ENCODE data around the gene PKP4.

The PKP4 gene

DNA sequence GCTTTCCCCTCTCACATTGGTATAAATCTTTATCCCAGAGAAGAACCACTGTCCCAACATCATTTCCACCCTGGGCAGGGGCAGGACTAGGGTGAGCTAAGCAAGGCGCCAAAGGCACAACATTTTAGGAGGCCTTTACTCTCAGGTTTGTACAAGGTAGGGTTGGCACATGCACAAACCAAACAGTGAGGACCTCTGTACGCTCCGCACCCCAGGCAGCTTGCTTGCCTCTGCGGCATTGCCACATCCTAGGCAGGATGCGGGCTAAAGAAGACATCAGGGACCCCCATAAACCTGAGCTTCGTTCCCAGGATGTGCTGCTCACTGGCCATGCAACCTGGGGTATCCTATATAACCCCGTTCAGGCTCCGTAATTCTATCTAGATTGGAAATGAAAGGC lies 210.2 kb downstream of the PKP4 start:
- H3K4me1 Mint-ChIP-seq (ENCODE audit: low read depth): no peaks in the 10 kb centered on the region
- H3K4me3 Mint-ChIP-seq: no peak overlapping the region
- peaks cover 7% of the 10 kb centered on the region for H3K36me3 Mint-ChIP-seq
- no peak overlapping the region for H3K27ac Mint-ChIP-seq
- no peaks in the 10 kb centered on the region for H3K27me3 Mint-ChIP-seq
- no peaks in the 10 kb centered on the region for H3K9me3 Mint-ChIP-seq (ENCODE audit: low read depth)

DNA sequence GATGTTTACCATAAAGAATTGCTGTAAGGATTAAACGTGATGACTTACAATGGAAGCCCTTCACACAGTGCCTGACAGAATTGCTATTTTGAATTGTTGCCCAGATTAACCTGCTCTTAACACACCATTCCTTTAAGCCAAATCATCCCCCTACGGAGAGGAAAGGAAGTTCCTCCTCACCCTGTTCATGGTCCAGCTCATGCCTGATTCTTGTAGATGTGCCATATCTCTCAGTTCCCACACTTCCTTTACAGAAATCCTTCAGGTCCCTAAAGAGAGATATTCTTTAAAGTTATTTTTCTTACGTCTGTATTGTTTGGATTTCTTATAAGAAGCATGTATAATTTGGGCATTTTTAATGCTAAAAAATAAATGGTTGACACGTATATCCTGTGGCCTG lies 210.8 kb downstream of the PKP4 start:
- no peak overlapping the region for H3K27ac Mint-ChIP-seq
- H3K36me3 Mint-ChIP-seq: peaks cover 7% of the 10 kb centered on the region
- no peaks in the 10 kb centered on the region for H3K4me1 Mint-ChIP-seq (ENCODE audit: low read depth)
- H3K4me3 Mint-ChIP-seq: no peak overlapping the region
- H3K27me3 Mint-ChIP-seq: no peaks in the 10 kb centered on the region
- H3K9me3 Mint-ChIP-seq (ENCODE audit: low read depth): no peaks in the 10 kb centered on the region

DNA sequence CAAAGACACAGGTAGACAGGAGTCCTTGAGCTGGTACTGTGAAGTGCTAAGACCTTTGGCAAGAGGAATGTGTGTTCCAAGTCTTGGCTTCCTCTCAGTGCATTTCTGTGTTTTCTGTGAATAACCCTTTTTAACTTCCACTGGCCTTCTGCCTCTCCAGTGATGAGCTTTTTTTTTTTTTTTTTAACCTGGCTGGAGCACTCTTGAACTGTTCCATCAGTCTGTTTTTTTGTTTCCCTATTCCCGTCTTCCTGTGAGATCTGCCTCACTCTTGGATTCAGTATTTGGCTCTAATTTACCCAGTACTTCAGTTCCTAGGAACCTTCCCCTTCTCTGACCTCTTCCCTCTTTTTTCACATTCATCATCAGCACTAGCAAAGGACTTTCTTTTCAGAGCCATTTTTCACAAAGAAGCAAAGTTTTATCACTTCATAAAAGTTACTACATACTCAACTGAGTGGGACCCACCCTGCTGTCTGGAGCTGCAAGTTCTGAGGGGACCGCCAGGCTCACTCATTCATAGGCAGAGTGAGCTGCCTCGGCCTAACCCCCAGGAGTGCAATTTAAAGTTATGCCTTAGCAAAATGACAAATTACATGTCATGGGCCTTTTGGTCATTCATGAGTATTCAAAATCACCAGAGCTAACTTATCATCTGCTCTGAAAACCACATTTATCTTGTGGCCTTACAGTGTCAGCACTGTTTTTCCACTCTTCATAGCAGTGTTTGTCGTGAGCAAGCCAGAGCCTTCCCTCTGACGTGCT lies 211.4 kb downstream of the PKP4 start:
- Mint-ChIP-seq H3K9me3 (ENCODE audit: low read depth) (no peaks in the 10 kb centered on the region), H3K4me1 (ENCODE audit: low read depth) (no peaks in the 10 kb centered on the region), H3K4me3 (no peak overlapping the region)

DNA sequence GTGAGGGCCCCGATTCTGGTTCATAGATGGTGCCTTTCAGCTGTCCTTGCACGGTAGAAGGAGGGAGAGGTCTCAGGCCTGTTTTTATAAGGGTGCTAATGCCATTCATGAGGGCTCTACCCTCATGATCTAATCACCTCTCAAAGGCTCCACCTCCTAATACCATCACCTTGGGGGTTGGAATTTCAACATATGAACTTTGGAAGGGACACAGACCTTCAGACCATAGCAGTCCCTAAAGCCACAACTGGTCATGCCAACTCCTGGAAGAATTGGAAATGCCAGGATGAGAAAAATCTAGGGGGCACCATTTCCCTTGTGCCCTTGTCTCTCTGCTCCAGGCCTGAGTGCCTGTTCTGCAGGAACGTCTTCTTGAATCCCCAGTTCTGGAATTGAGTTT lies 213.5 kb downstream of the PKP4 start:
- Mint-ChIP-seq H3K27ac (no peak overlapping the region), H3K27me3 (no peaks in the 10 kb centered on the region), H3K4me3 (no peak overlapping the region), H3K4me1 (ENCODE audit: low read depth) (no peaks in the 10 kb centered on the region), H3K9me3 (ENCODE audit: low read depth) (no peaks in the 10 kb centered on the region), H3K36me3 (peaks cover 10% of the 10 kb centered on the region)

More for the DNA sequence above, 211.4 kb downstream of the PKP4 start:
- Mint-ChIP-seq H3K27ac (no peak overlapping the region), H3K27me3 (no peaks in the 10 kb centered on the region), H3K36me3 (peaks cover 7% of the 10 kb centered on the region)

DNA sequence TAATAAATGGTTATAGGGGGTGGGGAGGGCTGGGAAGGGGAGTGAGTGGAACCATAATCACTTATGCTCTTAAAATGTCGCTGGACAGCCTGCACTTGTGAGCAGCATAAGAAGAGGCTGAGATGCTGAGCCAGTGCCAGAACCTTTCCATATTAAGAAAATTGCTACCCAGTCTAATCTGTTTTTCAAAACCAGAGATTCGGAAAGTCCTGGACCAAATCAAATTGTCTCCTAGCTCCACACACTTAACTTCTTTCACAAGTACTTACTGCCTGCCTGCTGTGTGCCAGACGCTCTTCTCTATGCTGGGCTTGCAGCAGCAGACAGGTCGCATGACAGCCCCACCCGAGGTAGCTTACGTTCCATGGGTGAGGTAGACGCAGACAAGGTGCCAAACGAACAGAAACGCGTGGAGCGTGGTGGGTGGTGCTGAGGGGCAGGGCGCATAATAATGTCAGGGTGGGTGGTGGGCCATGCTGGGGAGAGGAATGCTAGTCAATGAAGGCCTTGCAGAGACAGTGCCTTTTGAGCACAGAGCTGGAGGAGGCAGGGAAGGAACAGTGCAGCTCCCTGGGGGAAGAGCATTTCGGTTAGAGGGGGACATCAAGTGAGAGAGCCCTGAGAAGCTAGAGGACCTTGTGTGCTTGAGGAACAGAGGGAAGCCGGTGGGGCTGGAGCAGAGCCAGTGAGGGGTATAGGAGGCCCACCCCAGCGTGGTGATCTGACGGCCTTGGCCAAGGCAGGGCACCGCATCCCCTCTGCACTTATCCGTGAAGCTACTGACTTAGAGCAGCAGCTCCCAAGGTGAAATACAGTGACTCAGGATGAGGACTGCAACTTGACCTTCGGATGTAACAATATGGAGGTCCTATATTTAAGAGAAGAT lies 214.9 kb downstream of the PKP4 start:
- no peaks in the 10 kb centered on the region for H3K9me3 Mint-ChIP-seq (ENCODE audit: low read depth)
- H3K27ac Mint-ChIP-seq: no peak overlapping the region
- no peak overlapping the region for H3K4me3 Mint-ChIP-seq
- peaks cover 10% of the 10 kb centered on the region for H3K36me3 Mint-ChIP-seq
- H3K4me1 Mint-ChIP-seq (ENCODE audit: low read depth): no peaks in the 10 kb centered on the region
- no peaks in the 10 kb centered on the region for H3K27me3 Mint-ChIP-seq

DNA sequence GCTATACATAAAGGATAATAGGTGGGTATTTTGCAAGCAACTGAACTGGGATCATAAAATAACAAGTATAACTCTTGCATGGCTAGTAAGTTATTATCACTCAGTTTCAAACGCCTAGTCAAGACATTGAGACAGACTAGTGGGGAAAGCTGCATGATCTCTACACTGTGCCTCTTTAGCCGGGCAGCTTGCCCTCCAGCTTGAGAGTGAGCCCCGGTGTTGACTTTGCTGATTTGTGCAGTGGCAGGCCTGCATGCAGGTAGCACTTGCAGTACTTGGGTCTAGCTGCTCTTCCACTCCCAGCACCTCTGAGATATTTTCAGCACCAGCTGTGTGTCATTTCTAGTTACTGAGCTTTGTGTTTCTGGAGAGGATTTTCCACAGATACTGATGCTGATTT lies 219.5 kb downstream of the PKP4 start:
- peaks cover 3% of the 10 kb centered on the region for H3K36me3 Mint-ChIP-seq
- no peak overlapping the region for H3K4me3 Mint-ChIP-seq
- H3K27ac Mint-ChIP-seq: no peak overlapping the region
- H3K27me3 Mint-ChIP-seq: no peaks in the 10 kb centered on the region
- H3K4me1 Mint-ChIP-seq (ENCODE audit: low read depth): no peaks in the 10 kb centered on the region
- no peaks in the 10 kb centered on the region for H3K9me3 Mint-ChIP-seq (ENCODE audit: low read depth)

DNA sequence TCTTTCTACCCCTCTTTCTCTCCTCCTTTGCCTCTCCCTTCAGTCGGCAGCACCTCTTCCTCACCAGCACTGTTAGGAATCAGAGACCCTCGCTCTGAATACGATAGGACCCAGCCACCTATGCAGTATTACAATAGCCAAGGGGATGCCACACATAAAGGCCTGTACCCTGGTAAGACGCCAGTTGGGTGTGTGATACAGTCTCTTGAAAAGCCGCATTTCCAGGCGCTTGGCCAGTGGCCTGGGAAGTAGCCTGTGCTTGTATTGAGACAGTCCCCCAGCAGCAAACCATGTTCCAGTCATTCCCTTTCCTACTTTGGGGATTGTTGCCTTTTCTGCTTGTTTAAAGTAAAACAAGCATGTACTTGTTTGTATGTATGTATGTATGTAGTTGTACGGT lies 219.9 kb downstream of the PKP4 start:
- H3K4me3 Mint-ChIP-seq: no peak overlapping the region
- H3K36me3 Mint-ChIP-seq: peaks cover 3% of the 10 kb centered on the region
- no peaks in the 10 kb centered on the region for H3K4me1 Mint-ChIP-seq (ENCODE audit: low read depth)
- no peaks in the 10 kb centered on the region for H3K9me3 Mint-ChIP-seq (ENCODE audit: low read depth)
- no peaks in the 10 kb centered on the region for H3K27me3 Mint-ChIP-seq
- H3K27ac Mint-ChIP-seq: no peak overlapping the region

DNA sequence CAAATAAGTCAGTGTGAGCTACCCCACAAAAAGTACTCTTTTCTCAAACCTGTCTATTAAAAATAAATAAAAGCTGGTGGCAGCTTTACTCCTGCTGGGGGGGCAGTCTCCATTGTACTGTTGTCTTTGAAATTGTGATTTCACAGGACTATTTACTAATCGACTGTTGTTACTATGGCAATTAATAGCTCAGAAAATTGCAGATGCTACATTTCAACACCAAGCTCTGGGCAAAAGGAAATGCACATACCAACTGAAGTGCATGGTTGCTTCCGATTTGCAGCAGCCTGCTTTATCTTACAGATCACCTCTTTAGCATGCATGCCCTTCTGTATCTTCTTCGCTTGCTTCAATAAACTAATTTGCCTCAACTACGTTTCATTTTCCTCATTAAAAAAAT lies 220.8 kb downstream of the PKP4 start:
- Mint-ChIP-seq H3K9me3 (ENCODE audit: low read depth) (no peaks in the 10 kb centered on the region), H3K4me3 (no peak overlapping the region), H3K36me3 (peaks cover 3% of the 10 kb centered on the region), H3K27ac (no peak overlapping the region), H3K4me1 (ENCODE audit: low read depth) (no peaks in the 10 kb centered on the region), H3K27me3 (no peaks in the 10 kb centered on the region)

DNA sequence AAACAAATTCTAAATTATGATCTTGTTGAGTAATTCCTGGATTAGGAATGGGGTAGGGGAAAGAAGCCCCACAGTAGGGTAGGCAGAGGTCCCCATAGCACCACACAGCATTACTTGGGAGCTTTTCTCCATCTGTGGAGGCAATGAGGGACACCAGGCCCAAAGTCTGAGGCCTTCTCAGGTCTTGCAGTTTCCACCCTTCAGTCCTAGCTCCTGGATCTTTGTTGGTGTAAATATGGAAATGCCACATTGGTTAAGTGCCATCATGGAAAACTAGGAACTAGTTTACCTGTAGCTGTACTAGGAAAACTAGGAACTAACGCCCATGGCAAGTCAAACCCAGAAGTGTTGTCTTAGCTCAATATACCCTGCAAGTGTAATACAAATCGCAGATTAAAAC lies 225.1 kb downstream of the PKP4 start:
- Mint-ChIP-seq H3K27ac (no peak overlapping the region), H3K27me3 (no peaks in the 10 kb centered on the region), H3K36me3 (no peaks in the 10 kb centered on the region), H3K4me3 (no peak overlapping the region), H3K9me3 (ENCODE audit: low read depth) (no peaks in the 10 kb centered on the region), H3K4me1 (ENCODE audit: low read depth) (no peaks in the 10 kb centered on the region)

DNA sequence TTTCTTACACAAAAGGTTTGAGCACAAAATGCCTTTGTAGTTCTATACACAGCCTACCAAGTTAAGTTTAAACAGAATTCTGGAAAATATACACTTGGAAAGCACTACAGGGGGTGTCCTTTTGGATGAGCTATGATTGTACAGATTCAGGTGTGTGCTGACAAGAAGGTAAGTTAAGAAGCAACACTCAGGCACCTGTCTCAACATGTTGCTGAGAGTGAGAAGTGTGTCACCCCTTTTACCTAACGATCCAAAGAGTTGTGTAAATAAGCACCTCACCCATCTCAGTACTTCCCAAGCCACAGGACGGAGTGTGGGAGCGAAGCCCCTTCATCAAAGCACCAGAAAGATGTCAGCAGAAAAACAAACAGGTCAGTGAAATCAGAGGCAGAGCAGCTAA lies 228.9 kb downstream of the PKP4 start:
- H3K4me1 Mint-ChIP-seq (ENCODE audit: low read depth): no peaks in the 10 kb centered on the region
- H3K4me3 Mint-ChIP-seq: no peak overlapping the region
- H3K9me3 Mint-ChIP-seq (ENCODE audit: low read depth): no peaks in the 10 kb centered on the region
- no peaks in the 10 kb centered on the region for H3K36me3 Mint-ChIP-seq
- H3K27me3 Mint-ChIP-seq: peaks cover 2% of the 10 kb centered on the region
- no peak overlapping the region for H3K27ac Mint-ChIP-seq

DNA sequence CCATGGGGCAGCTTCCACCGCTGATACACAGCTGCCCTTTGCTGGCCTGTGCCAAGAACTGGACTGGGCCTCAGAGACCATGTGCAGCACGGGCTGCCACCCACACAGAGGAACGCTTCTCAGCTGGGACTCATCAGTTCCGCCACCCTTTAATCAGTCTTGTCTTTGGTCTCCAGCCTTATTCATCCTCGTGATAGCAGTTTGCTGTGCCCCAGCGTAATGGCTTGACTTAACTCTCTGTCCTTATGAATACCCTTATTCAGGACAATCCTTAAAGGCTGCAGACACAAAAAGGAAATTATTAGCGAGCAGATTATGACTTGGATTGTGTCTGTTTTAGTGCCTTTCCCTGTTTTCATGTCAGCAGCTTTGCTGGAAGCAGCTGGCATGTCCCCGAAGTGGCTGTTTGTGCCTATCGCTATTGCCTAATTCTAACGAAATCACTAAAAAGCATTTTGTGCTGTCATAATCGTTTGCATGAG lies 229.5 kb downstream of the PKP4 start:
- Mint-ChIP-seq H3K4me3 (no peak overlapping the region), H3K9me3 (ENCODE audit: low read depth) (no peaks in the 10 kb centered on the region), H3K27ac (no peak overlapping the region), H3K36me3 (no peaks in the 10 kb centered on the region), H3K4me1 (ENCODE audit: low read depth) (no peaks in the 10 kb centered on the region), H3K27me3 (peaks cover 2% of the 10 kb centered on the region)

DNA sequence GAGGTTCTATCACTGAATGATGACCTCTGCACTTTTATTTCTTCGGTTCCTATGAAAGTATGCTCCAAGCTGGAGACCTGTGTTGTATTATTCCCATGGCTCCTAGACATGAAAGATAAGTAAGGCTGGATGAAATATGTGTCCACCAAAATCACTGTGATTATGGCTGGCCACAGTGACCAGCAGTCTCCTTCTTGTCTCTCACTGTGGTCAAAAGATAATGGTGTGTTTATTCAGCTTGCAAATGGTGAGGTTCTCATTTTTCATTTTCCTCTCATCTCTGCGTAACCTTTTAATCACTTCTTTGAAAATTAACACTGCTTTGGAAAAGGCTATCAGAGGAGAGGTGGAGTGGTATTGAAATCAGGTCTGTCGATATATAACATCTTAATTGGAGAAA lies 230.6 kb downstream of the PKP4 start:
- no peaks in the 10 kb centered on the region for H3K9me3 Mint-ChIP-seq (ENCODE audit: low read depth)
- H3K27me3 Mint-ChIP-seq: peaks cover 2% of the 10 kb centered on the region
- no peak overlapping the region for H3K27ac Mint-ChIP-seq
- no peaks in the 10 kb centered on the region for H3K36me3 Mint-ChIP-seq
- H3K4me3 Mint-ChIP-seq: no peak overlapping the region
- no peaks in the 10 kb centered on the region for H3K4me1 Mint-ChIP-seq (ENCODE audit: low read depth)

DNA sequence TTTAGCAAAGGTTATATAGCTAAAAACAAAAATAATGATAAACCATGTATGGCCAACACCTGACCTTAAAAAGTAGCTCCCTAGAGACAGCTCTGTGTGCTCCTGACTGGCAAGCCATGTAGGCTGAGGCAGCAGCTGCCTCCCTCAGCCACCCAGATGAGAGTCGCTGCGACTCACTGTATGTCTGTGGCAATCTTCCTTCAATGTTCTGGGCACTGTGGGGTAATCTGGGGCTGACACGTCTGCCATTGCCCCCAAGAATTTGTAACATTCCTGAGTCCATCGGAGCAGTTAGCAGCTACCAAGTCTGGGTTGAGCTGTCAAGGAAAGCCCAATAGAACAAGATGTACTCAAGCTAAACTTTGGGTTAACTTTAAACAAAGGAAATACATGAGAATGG lies 232.0 kb downstream of the PKP4 start:
- no peak overlapping the region for H3K27ac Mint-ChIP-seq
- H3K27me3 Mint-ChIP-seq: peaks cover 2% of the 10 kb centered on the region
- no peaks in the 10 kb centered on the region for H3K36me3 Mint-ChIP-seq
- H3K4me1 Mint-ChIP-seq (ENCODE audit: low read depth): no peaks in the 10 kb centered on the region
- no peaks in the 10 kb centered on the region for H3K9me3 Mint-ChIP-seq (ENCODE audit: low read depth)
- H3K4me3 Mint-ChIP-seq: no peak overlapping the region

DNA sequence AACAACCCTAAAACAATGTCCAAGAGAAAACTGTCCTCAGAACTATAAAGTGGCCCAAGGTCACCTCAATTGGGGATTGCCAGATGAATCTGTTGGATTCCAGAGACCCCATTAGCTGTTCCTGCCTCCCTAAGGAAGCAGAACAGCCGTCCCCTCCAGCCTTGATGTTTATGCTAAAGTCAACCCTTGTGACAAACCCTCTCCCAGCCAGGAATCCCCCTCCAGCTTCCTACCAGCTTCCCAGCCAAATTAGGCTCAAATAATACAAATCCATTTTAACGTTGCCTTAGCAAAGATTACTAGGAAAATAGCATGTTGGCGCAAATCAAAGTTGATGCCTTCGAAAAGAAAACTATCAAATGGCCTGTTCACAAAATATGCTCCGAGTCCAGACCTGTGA lies 232.6 kb downstream of the PKP4 start:
- Mint-ChIP-seq H3K9me3 (ENCODE audit: low read depth) (no peaks in the 10 kb centered on the region), H3K27ac (no peak overlapping the region), H3K4me1 (ENCODE audit: low read depth) (no peaks in the 10 kb centered on the region), H3K27me3 (peaks cover 2% of the 10 kb centered on the region), H3K4me3 (no peak overlapping the region), H3K36me3 (no peaks in the 10 kb centered on the region)

DNA sequence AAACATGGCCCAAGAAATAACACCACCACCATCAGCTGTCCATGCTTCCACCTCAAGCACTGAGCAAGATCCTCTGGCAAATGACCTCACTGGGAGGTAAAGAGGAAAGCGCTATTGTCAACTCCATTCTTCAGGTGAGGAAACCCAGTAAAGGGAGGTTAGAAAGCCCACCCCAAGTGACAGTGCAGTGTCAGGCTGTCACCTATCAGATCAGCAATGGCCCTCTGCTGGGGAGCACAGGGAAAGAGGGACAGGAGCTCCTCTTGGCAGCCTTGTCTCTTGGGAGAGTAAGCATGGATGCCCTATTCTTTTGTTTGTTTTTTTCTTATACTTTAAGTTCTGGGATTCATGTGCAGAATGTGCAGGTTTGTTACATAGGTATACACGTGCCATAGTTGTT lies 234.1 kb downstream of the PKP4 start:
- no peaks in the 10 kb centered on the region for H3K4me1 Mint-ChIP-seq (ENCODE audit: low read depth)
- peaks cover 5% of the 10 kb centered on the region for H3K27me3 Mint-ChIP-seq
- no peak overlapping the region for H3K4me3 Mint-ChIP-seq
- no peaks in the 10 kb centered on the region for H3K36me3 Mint-ChIP-seq
- no peaks in the 10 kb centered on the region for H3K9me3 Mint-ChIP-seq (ENCODE audit: low read depth)
- H3K27ac Mint-ChIP-seq: no peak overlapping the region

Measured in activated naive CD8-positive, alpha-beta T cell (primary cell).